Mesodermal cell (in vitro differentiated cells): ENCODE results near the gene WBP11.

Experiments
- H3K27ac ChIP-seq: 2 replicates; pipeline ENCODE4 v1.7.0; 2013; ENCODE audit warnings: mild to moderate bottlenecking, low read depth, low read length, moderate library complexity; ENCODE audit not compliant: severe bottlenecking
- H3K36me3 ChIP-seq: 2 replicates; pipeline ENCODE4 v1.7.1; 2013; ENCODE audit warnings: mild to moderate bottlenecking, low read length, moderate library complexity; ENCODE audit not compliant: control insufficient read depth, insufficient read depth
- H3K4me1 ChIP-seq: one replicate; pipeline ENCODE4 v1.7.1; 2013; ENCODE audit warnings: mild to moderate bottlenecking, low read length; ENCODE audit not compliant: insufficient read depth, control insufficient read depth, poor library complexity, severe bottlenecking
- H3K4me3 ChIP-seq: 2 replicates; pipeline ENCODE4 v1.7.0; 2013; ENCODE audit warnings: low read length, control low read depth, mild to moderate bottlenecking; ENCODE audit not compliant: insufficient read depth, poor library complexity, severe bottlenecking; ENCODE audit errors: extremely low read depth
- H3K9me3 ChIP-seq: 2 replicates; pipeline ENCODE4 v1.7.1; 2013; ENCODE audit warnings: mild to moderate bottlenecking, low read length, moderate library complexity; ENCODE audit not compliant: control insufficient read depth
- WGBS, 2 experiments: methylation state at CpG; one replicate each; pipeline ENCODE4 v1.1.5; 2013; ENCODE audit warnings: missing lambda C conversion rate in 2 of 2; ENCODE audit not compliant: insufficient coverage in 2 of 2; 5-methylcytosine and 5-hydroxymethylcytosine counted together

Gene WBP11

GRCh38 chr12:14824012-14824634 is 20.8 kb upstream of the WBP11 start:
- H3K27ac ChIP-seq = no peak overlapping the region
- WGBS, 2 experiments = no CpG with 5 or more reads among the region's 1 CpG
- peaks cover 4% of the 10 kb centered on the region for H3K4me1 ChIP-seq
- no peaks in the 10 kb centered on the region for H3K36me3 ChIP-seq
- no peaks in the 10 kb centered on the region for H3K9me3 ChIP-seq
- H3K4me3 ChIP-seq = no peak overlapping the region

- no peak within 1 kb of the TSS for H3K27ac ChIP-seq
- H3K36me3 ChIP-seq = no peaks in the 10 kb centered on the region
- H3K4me1 ChIP-seq = peaks cover 12% of the 10 kb centered on the region
- no peak within 1 kb of the TSS for H3K4me3 ChIP-seq
- no CpG with 5 or more reads among the region's 3 CpGs for WGBS, 2 experiments
- H3K9me3 ChIP-seq = no peaks in the 10 kb centered on the region
Measured at GRCh38 chr12:14814014-14814413, 10.7 kb upstream of the WBP11 start, which contains the start of gene SMCO3. Gene SMCO3, minus strand, starts transcription at chr12:14814182. Its CDS starts 7,502 bp downstream, at chr12:14806680.

- Histone ChIP-seq H3K4me1 (peaks cover 12% of the 10 kb centered on the region), H3K36me3 (no peaks in the 10 kb centered on the region), H3K4me3 (no peak overlapping the region), H3K9me3 (no peaks in the 10 kb centered on the region), H3K27ac (no peak overlapping the region)
- WGBS, 2 experiments = 93% methylated on average over 2 of the region's 2 CpGs; no CpG with 5 or more reads in 1 of the 2 experiments
Measured at GRCh38 chr12:14811486-14811885, 8.2 kb upstream of the WBP11 start.

GRCh38 chr12:14810953-14811483 is 7.7 kb upstream of the WBP11 start:
- H3K27ac ChIP-seq = no peak overlapping the region
- H3K4me3 ChIP-seq = no peak overlapping the region
- no peaks in the 10 kb centered on the region for H3K36me3 ChIP-seq
- no peaks in the 10 kb centered on the region for H3K9me3 ChIP-seq
- peaks cover 12% of the 10 kb centered on the region for H3K4me1 ChIP-seq
- WGBS, 2 experiments = 86% methylated on average over 1 of the region's 1 CpG; no CpG with 5 or more reads in 1 of the 2 experiments

GRCh38 chr12:14810167-14810952 is 7.1 kb upstream of the WBP11 start:
- WGBS, 2 experiments = 79 to 93% methylated on average over 2 of the region's 5 CpGs
- Histone ChIP-seq H3K4me3 (no peak overlapping the region), H3K4me1 (peaks cover 12% of the 10 kb centered on the region), H3K27ac (no peak overlapping the region), H3K9me3 (no peaks in the 10 kb centered on the region), H3K36me3 (no peaks in the 10 kb centered on the region)

GRCh38 chr12:14803830-14804160 is 517 bp upstream of the WBP11 start:
- peaks cover 9% of the 10 kb centered on the region for H3K36me3 ChIP-seq
- H3K4me3 ChIP-seq = peak overlapping the region; percentile 95
- H3K27ac ChIP-seq = peak overlapping the region; percentile 83
- no peaks in the 10 kb centered on the region for H3K9me3 ChIP-seq
- 0 to 1% methylated on average over 6 to 10 of the region's 12 CpGs for WGBS, 2 experiments
- H3K4me1 ChIP-seq = peaks cover 4% of the 10 kb centered on the region

GRCh38 chr12:14802721-14803010 is 612 bp downstream of the WBP11 start:
- no peaks in the 10 kb centered on the region for H3K9me3 ChIP-seq
- WGBS, 2 experiments = 0% methylated on average over 4 to 7 of the region's 7 CpGs
- peak overlapping the region; percentile 95 for H3K4me3 ChIP-seq
- peak overlapping the region; percentile 87 for H3K27ac ChIP-seq
- peaks cover 4% of the 10 kb centered on the region for H3K4me1 ChIP-seq
- peaks cover 20% of the 10 kb centered on the region for H3K36me3 ChIP-seq

GRCh38 chr12:14802247-14802646 is 1.0 kb downstream of the WBP11 start:
- Histone ChIP-seq H3K36me3 (peaks cover 24% of the 10 kb centered on the region), H3K4me1 (peaks cover 4% of the 10 kb centered on the region), H3K4me3 (peak overlapping the region; percentile 95), H3K27ac (no peak overlapping the region), H3K9me3 (no peaks in the 10 kb centered on the region)
- 73% methylated on average over 4 of the region's 4 CpGs; no CpG with 5 or more reads in 1 of the 2 experiments for WGBS, 2 experiments

- H3K4me3 ChIP-seq = no peak overlapping the region
- H3K27ac ChIP-seq = no peak overlapping the region
- peaks cover 88% of the 10 kb centered on the region for H3K36me3 ChIP-seq
Measured at GRCh38 chr12:14795028-14795448, 8.2 kb downstream of the WBP11 start.

GRCh38 chr12:14785568-14785967 is 17.7 kb downstream of the WBP11 start:
- Histone ChIP-seq H3K4me3 (no peak overlapping the region), H3K27ac (no peak overlapping the region), H3K9me3 (no peaks in the 10 kb centered on the region), H3K4me1 (no peaks in the 10 kb centered on the region), H3K36me3 (peaks cover 53% of the 10 kb centered on the region)
- 100% methylated on average over 2 of the region's 3 CpGs; no CpG with 5 or more reads in 1 of the 2 experiments for WGBS, 2 experiments

More at GRCh38 chr12:14795028-14795448, 8.2 kb downstream of the WBP11 start:
- no peaks in the 10 kb centered on the region for H3K4me1 ChIP-seq
- 96 to 100% methylated on average over 2 to 3 of the region's 4 CpGs for WGBS, 2 experiments
- no peaks in the 10 kb centered on the region for H3K9me3 ChIP-seq

GRCh38 chr12:14784471-14784870 is 18.8 kb downstream of the WBP11 start:
- H3K4me3 ChIP-seq = no peak overlapping the region
- no peak overlapping the region for H3K27ac ChIP-seq
- no peaks in the 10 kb centered on the region for H3K4me1 ChIP-seq
- H3K9me3 ChIP-seq = no peaks in the 10 kb centered on the region
- no CpG with 5 or more reads among the region's 2 CpGs for WGBS, 2 experiments
- peaks cover 43% of the 10 kb centered on the region for H3K36me3 ChIP-seq
